K562 (cell line): ENCODE results near the gene HOXC5. TPM values are rescaled to one million over a fixed set of nuclear protein-coding genes. Genes with fewer than 3 reads are reported as not detected.

Source experiments
- ATF3 ChIP-seq, 2 experiments: fragments of 450-650 bp in 1 of 2; sonication (generic) in 1 of 2; formaldehyde crosslinking in 1 of 2; IDR thresholded peaks in 1 of 2; conservative IDR thresholded peaks in 1 of 2; 2 replicates each; pipeline versions ENCODE4 v1.6.1 to v1.8.1; 2016 to 2023; ENCODE audit warnings: mild to moderate bottlenecking in 2 of 2, moderate library complexity in 2 of 2, inconsistent platforms in 1 of 2, missing genetic modification reagents in 1 of 2
- ATF4 ChIP-seq: fragments of 450-650 bp; formaldehyde crosslinking; IDR thresholded peaks from 2 replicates; pipeline ENCODE4 v1.4.0; 2022; ENCODE audit warnings: mild to moderate bottlenecking, moderate library complexity
- CBX2 ChIP-seq: fragments of 200-600 bp; sonication (generic); IDR thresholded peaks from one replicate; pipeline ENCODE4 v1.6.1; 2012; ENCODE audit warnings: mild to moderate bottlenecking, low read length, inconsistent platforms; ENCODE audit not compliant: insufficient read depth, poor library complexity, severe bottlenecking
- DDX20 ChIP-seq: fragments of 450-650 bp; IDR thresholded peaks from 2 replicates; pipeline ENCODE4 v1.6.1; 2016; ENCODE audit warnings: missing genetic modification characterization, low read depth, mild to moderate bottlenecking, missing compliant biosample characterization, moderate library complexity
- DIDO1 ChIP-seq: fragments of 450-650 bp; IDR thresholded peaks from 2 replicates; pipeline ENCODE4 v1.6.1; 2016; ENCODE audit warnings: low read depth, missing biosample characterization, missing genetic modification characterization
- EP300 ChIP-seq: IDR thresholded peaks from 2 replicates; pipeline ENCODE4 v1.6.1; 2012; ENCODE audit warnings: low read length, improper control_type of control experiment
- HES1 ChIP-seq: fragments of 450-650 bp; IDR thresholded peaks from 2 replicates; pipeline ENCODE4 v1.6.1; 2016; ENCODE audit warnings: low read depth, mild to moderate bottlenecking, moderate library complexity
- HNRNPK ChIP-seq: fragments of 200-400 bp; formaldehyde crosslinking; IDR thresholded peaks from one replicate; pipeline ENCODE4 v1.6.1; 2018; ENCODE audit warnings: mild to moderate bottlenecking, low read depth, low read length; ENCODE audit not compliant: poor library complexity, severe bottlenecking
- NCOA4 ChIP-seq: fragments of 450-650 bp; IDR thresholded peaks from 2 replicates; pipeline ENCODE4 v1.6.1; 2018; ENCODE audit warnings: mild to moderate bottlenecking; ENCODE audit not compliant: partially characterized antibody
- RFX7 ChIP-seq: fragments of 250-450 bp; sonication (Bioruptor Pico); IDR thresholded peaks from 2 replicates; pipeline ENCODE4 v1.5.1; 2021; ENCODE audit warnings: mild to moderate bottlenecking
- SOX6 ChIP-seq: fragments of 450-650 bp; IDR thresholded peaks from 2 replicates; pipeline ENCODE4 v1.6.1; 2014; ENCODE audit warnings: mild to moderate bottlenecking
- ZNF124 ChIP-seq: sonication (generic); formaldehyde crosslinking; IDR thresholded peaks from 2 replicates; pipeline ENCODE4 v1.8.1; 2022; ENCODE audit warnings: missing genetic modification reagents
- polyA plus RNA-seq, 8 experiments: library from polyadenylated mRNA; depleted of rRNA in 4 of 8; stranded (reverse) in 5 of 8; unstranded in 3 of 8; fragments of >200 nt; fragmentation: Nextera tagmentation in 2 of 8; fragmentation: Illumina TruSeq in 1 of 8; extraction: Ambion mirVana in 2 of 8; extraction: Trizol in 1 of 8; gene quantifications; 2 replicates each; pipeline versions ENCODE4 v1.2.1 to v1.2.3, GENCODE V29; 2011 to 2014; ENCODE audit warnings: inconsistent platforms in 1 of 8, missing spikeins in 1 of 8
- total RNA-seq, 7 experiments: library from RNA; depleted of rRNA in 6 of 7; stranded (reverse); fragments of >200 nt in 6 of 7; fragmentation: Illumina TruSeq in 2 of 7; extraction: Trizol in 2 of 7; gene quantifications; 2 replicates each; pipeline versions ENCODE4 v1.2.1 to v1.2.3, GENCODE V29; 2011 to 2021; ENCODE audit warnings: low replicate concordance in 1 of 7
- TF ChIP-seq, protein P1 (sequence below): fragments of 450-650 bp; IDR thresholded peaks from one replicate; pipeline ENCODE4 v1.6.1; 2018; ENCODE audit warnings: mild to moderate bottlenecking, moderate library complexity; ENCODE audit not compliant: partially characterized antibody
- TF ChIP-seq, protein P2 (sequence below), 2 experiments: fragments of 450-650 bp in 1 of 2; sonication (generic) in 1 of 2; formaldehyde crosslinking in 1 of 2; IDR thresholded peaks; 2 replicates each; pipeline versions ENCODE4 v1.7.1 to v1.9.0; 2016 to 2022; ENCODE audit warnings: inconsistent platforms in 1 of 2, mild to moderate bottlenecking in 1 of 2, missing genetic modification reagents in 1 of 2

Gene HOXC5
- total and polyA plus RNA-seq, 9 of the 15 experiments (the other 6 are each of a cell fraction or from before 2014, with no cell fraction given) = 0.10 to 0.44 (median 0.18) TPM; not detected in 4

DNA sequence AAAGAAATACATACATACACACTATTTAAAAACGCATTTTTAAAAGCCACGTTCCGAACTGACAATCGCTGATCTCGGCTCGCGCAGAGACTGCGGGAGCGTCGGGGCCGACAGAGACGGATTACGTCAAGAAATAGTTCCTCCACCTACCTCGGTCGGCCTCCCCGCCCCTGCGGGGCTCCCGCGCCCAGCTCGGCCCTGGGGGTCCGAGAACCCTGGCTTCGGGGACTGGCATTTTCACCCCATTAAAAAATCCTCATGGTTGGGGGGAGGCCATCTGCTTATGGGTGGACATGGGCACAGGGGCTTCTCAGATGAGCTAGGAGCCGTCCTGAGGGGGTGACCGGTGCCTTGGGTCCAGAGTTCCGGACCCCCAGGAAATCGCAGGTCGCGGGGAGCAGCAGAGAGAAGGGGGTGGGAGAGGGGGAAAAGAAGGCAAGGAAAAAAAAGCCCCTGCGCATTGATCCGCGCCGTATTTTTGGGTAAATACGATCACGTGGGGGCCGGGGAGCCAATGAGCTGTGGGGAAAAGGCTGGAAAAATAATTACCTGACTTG, 33.2 kb upstream of the HOXC5 start (continued):
- TF ChIP-seq, protein P1, sequence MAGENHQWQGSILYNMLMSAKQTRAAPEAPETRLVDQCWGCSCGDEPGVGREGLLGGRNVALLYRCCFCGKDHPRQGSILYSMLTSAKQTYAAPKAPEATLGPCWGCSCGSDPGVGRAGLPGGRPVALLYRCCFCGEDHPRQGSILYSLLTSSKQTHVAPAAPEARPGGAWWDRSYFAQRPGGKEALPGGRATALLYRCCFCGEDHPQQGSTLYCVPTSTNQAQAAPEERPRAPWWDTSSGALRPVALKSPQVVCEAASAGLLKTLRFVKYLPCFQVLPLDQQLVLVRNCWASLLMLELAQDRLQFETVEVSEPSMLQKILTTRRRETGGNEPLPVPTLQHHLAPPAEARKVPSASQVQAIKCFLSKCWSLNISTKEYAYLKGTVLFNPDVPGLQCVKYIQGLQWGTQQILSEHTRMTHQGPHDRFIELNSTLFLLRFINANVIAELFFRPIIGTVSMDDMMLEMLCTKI = no peak
- TF ChIP-seq SOX6 = no peak
- no peak for TF ChIP-seq DDX20 (tag)
- TF ChIP-seq CBX2 = no peak
- TF ChIP-seq HNRNPK = no peak
- TF ChIP-seq ATF3 (IDR thresholded peaks at IDR 0.05) = peak; percentile 44
- no peak for TF ChIP-seq ATF3 (CRISPR knock-in tag; conservative IDR thresholded peaks at IDR 0.05)
- no peak for TF ChIP-seq ZNF124 (CRISPR knock-in tag)
- TF ChIP-seq ATF4 (CRISPR knock-in tag) = no peak
- no peak for TF ChIP-seq RFX7 (CRISPR knock-in tag)
- TF ChIP-seq DIDO1 (tag) = no peak; the same call in 1 of the 2 replicates
- TF ChIP-seq, protein P2, sequence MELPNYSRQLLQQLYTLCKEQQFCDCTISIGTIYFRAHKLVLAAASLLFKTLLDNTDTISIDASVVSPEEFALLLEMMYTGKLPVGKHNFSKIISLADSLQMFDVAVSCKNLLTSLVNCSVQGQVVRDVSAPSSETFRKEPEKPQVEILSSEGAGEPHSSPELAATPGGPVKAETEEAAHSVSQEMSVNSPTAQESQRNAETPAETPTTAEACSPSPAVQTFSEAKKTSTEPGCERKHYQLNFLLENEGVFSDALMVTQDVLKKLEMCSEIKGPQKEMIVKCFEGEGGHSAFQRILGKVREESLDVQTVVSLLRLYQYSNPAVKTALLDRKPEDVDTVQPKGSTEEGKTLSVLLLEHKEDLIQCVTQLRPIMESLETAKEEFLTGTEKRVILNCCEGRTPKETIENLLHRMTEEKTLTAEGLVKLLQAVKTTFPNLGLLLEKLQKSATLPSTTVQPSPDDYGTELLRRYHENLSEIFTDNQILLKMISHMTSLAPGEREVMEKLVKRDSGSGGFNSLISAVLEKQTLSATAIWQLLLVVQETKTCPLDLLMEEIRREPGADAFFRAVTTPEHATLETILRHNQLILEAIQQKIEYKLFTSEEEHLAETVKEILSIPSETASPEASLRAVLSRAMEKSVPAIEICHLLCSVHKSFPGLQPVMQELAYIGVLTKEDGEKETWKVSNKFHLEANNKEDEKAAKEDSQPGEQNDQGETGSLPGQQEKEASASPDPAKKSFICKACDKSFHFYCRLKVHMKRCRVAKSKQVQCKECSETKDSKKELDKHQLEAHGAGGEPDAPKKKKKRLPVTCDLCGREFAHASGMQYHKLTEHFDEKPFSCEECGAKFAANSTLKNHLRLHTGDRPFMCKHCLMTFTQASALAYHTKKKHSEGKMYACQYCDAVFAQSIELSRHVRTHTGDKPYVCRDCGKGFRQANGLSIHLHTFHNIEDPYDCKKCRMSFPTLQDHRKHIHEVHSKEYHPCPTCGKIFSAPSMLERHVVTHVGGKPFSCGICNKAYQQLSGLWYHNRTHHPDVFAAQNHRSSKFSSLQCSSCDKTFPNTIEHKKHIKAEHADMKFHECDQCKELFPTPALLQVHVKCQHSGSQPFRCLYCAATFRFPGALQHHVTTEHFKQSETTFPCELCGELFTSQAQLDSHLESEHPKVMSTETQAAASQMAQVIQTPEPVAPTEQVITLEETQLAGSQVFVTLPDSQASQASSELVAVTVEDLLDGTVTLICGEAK (IDR thresholded peaks at IDR 0.05) = no peak
- TF ChIP-seq, protein P2 (CRISPR knock-in tag; IDR thresholded peaks at IDR 0.05) = no peak
- TF ChIP-seq NCOA4 = no peak
- TF ChIP-seq HES1 = no peak
- no peak for TF ChIP-seq EP300
